ENCODE results near the gene PSD. TPM values are rescaled to one million over a fixed set of nuclear protein-coding genes. Genes with fewer than 3 reads are reported as not detected.

PSD gene
- total RNA-seq, 1 donor from 2014 or later, result under 0.01 TPM

- TF ChIP-seq CTCF (IDR thresholded peaks at IDR 0.05; ENCODE audit: insufficient read depth, low read length, severe bottlenecking), result no peak
- no peak overlapping the region for H3K4me3 ChIP-seq (ENCODE audit: low read depth, low read length)
- FAIRE-seq, result peak; percentile 62
Observed at GRCh38 chr10:102382871-102383270, 35.7 kb downstream of the PSD start.

GRCh38 chr10:102381983-102382382, 36.6 kb downstream of the PSD start:
- peaks cover 29% of the 10 kb centered on the region for H3K36me3 ChIP-seq (ENCODE audit: control insufficient read depth, insufficient read depth, low read length)
- FAIRE-seq (no peak), DNase-seq (ENCODE audit: low read depth) (no peak)
- H3K27me3 ChIP-seq (ENCODE audit: control insufficient read depth, insufficient read depth, low read length), result no peaks in the 10 kb centered on the region
- H3K4me3 ChIP-seq (ENCODE audit: low read depth, low read length), result no peak overlapping the region
- no peak for TF ChIP-seq CTCF (IDR thresholded peaks at IDR 0.05; ENCODE audit: insufficient read depth, low read length, severe bottlenecking)

More at GRCh38 chr10:102382871-102383270, 35.7 kb downstream of the PSD start:
- DNase-seq (ENCODE audit: low read depth), result no peak
- Histone ChIP-seq H3K36me3 (ENCODE audit: control insufficient read depth, insufficient read depth, low read length) (peaks cover 29% of the 10 kb centered on the region), H3K27me3 (ENCODE audit: control insufficient read depth, insufficient read depth, low read length) (no peaks in the 10 kb centered on the region)

GRCh38 chr10:102379383-102379782, 39.2 kb downstream of the PSD start:
- FAIRE-seq, result no peak

GRCh38 chr10:102376901-102377300, 41.7 kb downstream of the PSD start:
- no peak for TF ChIP-seq CTCF (IDR thresholded peaks at IDR 0.05; ENCODE audit: insufficient read depth, low read length, severe bottlenecking)
- FAIRE-seq (no peak), DNase-seq (ENCODE audit: low read depth) (no peak)
- Histone ChIP-seq H3K27me3 (ENCODE audit: control insufficient read depth, insufficient read depth, low read length) (no peaks in the 10 kb centered on the region), H3K36me3 (ENCODE audit: control insufficient read depth, insufficient read depth, low read length) (peaks cover 30% of the 10 kb centered on the region), H3K4me3 (ENCODE audit: low read depth, low read length) (no peak overlapping the region)

More at GRCh38 chr10:102379383-102379782, 39.2 kb downstream of the PSD start:
- TF ChIP-seq CTCF (IDR thresholded peaks at IDR 0.05; ENCODE audit: insufficient read depth, low read length, severe bottlenecking), result no peak
- DNase-seq (ENCODE audit: low read depth), result no peak
- no peaks in the 10 kb centered on the region for H3K27me3 ChIP-seq (ENCODE audit: control insufficient read depth, insufficient read depth, low read length)
- no peak overlapping the region for H3K4me3 ChIP-seq (ENCODE audit: low read depth, low read length)
- peaks cover 35% of the 10 kb centered on the region for H3K36me3 ChIP-seq (ENCODE audit: control insufficient read depth, insufficient read depth, low read length)

GRCh38 chr10:102375867-102376266, 42.7 kb downstream of the PSD start:
- FAIRE-seq (no peak), DNase-seq (ENCODE audit: low read depth) (no peak)
- Histone ChIP-seq H3K4me3 (ENCODE audit: low read depth, low read length) (no peak overlapping the region), H3K27me3 (ENCODE audit: control insufficient read depth, insufficient read depth, low read length) (no peaks in the 10 kb centered on the region), H3K36me3 (ENCODE audit: control insufficient read depth, insufficient read depth, low read length) (peaks cover 26% of the 10 kb centered on the region)
- TF ChIP-seq CTCF (IDR thresholded peaks at IDR 0.05; ENCODE audit: insufficient read depth, low read length, severe bottlenecking), result no peak

GRCh38 chr10:102375250-102375649, 43.3 kb downstream of the PSD start:
- peak; percentile 21 for TF ChIP-seq CTCF (IDR thresholded peaks at IDR 0.05; ENCODE audit: insufficient read depth, low read length, severe bottlenecking)
- FAIRE-seq, result no peak
- no peak for DNase-seq (ENCODE audit: low read depth)
- Histone ChIP-seq H3K27me3 (ENCODE audit: control insufficient read depth, insufficient read depth, low read length) (no peaks in the 10 kb centered on the region), H3K36me3 (ENCODE audit: control insufficient read depth, insufficient read depth, low read length) (peaks cover 27% of the 10 kb centered on the region), H3K4me3 (ENCODE audit: low read depth, low read length) (no peak overlapping the region)
